ENCODE results near the gene LAMA5.

Gene LAMA5

DNA sequence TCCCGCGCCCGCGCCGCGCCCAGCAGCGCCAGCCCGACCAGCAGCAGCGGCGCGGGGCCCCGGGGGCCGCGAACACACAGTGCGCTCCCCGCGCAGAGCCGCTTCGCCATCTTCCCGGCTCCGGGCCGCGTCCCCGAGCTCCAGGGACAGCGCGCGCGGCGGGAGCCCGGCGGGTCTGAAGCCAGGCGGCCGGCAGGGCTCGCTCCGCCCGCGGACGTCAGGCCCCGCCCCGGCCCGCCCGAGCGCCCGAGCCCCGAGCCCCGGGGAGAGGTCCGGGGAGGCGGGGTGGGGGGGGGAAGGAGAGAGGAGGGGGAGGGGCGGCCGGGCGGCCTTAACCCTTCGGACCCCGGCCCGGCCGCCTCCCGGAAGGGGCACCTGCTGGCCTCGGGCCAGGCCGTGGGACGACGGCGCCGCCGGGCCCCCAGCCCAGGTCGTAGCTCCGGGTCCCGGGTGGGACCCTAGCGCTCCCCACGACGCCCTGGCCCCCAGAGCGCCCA is at the start of gene LAMA5:
Gene LAMA5 (minus strand): TSS at position 177 of the 497 bp plus-strand sequence. CDS start 67 bp downstream, at position 110.
- no peak for DNase-seq

GRCh38 chr20:62415354-62416111 is 48.4 kb upstream of the LAMA5 start:
- no peak for DNase-seq

DNA sequence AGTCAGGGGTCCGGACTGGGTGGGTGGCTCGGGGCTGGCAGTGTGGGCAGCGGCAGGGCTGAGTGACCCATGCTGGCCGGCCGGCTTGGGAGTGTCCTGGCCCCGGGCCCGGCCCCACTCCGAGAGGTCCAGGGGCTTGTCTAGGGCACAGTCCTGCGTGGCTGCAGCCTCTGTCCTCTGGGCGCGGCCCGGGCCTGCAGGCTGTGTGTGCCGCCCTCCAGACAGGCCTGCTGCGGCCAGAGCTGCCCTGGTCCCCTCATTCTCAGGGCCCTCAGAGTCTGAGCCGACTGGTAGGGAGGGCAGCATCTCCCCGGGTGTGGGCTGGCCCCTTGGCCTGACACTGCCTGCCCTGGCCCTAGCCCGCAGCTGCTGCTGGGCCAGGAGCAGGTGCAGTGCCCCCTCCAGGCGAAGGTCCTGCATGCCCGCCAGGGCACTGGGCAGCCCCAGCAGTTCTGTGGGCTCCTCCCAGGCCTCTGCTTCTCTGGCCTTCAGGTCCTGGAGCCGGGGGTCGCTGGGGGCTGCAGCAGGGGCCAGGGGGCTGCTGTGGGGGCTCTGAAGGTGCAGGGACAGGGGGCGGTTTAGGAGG is 46.9 kb upstream of the LAMA5 start:
- DNase-seq, result no peak

DNA sequence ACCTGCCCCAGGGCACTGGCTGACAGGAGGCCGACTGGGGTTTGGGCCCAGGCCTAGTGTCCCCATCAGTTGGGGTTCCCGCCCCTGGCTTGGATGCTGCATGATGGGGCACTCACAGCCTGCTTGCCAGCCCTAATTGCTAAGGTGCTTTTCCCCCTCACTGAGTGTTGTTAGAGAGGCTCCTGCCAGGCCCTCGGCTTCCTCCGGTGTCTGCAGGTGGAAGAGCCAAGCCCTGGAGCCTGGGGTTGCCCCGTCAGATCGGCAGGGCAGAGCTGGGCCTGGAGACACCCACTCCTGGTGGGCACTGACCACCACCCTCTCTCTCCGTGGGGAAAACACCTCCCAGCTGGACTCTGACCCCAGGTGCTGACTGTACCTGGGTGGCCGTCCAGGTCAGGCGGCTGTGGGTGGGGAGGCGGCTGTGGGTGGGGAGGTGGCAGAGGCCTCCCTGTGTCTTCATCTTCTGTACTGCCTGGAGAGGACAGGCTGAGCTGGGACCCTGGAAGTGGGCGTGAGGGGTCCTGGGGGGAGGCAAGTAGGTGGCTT is 46.0 kb upstream of the LAMA5 start:
- DNase-seq, result no peak

GRCh38 chr20:62412194-62413024 is 45.3 kb upstream of the LAMA5 start:
- DNase-seq, result no peak

DNA sequence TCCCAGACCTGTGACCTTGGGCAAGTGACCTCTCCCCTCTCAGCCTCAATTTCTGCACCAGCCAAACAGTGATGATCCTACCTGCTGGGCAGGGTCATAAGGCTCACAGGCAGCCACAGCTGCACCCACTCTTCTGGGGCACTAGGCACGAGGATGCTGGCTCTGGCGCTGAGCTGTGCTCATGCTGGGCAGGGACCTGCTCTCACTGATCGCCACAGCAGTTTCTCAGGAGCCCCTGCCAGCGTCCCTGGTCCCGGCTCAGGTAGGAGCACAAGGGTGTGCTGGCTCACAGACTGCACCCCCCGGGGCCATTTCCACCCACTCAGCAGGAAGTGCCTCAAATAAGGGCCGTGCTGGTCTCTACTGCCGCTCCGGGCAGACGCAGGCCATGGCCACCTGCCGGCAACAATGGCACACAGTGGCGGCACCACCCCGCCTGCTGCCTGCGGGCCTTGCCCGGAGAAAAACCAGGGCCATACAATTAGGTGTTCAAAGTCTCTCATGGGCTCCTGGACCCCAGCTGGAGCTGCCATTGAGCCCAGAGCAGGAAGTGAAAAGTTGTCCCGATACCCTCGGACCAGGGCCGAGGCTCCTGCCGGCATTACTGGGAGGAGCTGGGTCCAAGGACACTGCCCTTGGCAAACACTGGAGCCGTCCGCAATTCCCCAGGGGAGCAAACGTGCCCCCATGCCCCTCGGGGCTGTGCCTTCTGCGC is 44.5 kb upstream of the LAMA5 start:
- DNase-seq, result no peak

GRCh38 chr20:62410746-62411478 is 43.8 kb upstream of the LAMA5 start:
- no peak for DNase-seq

- DNase-seq, result peak; percentile 18
Measured at GRCh38 chr20:62409931-62410745, 43.0 kb upstream of the LAMA5 start.

- DNase-seq, result no peak
Measured at GRCh38 chr20:62409086-62409853, 42.2 kb upstream of the LAMA5 start.

- no peak for DNase-seq
Measured at GRCh38 chr20:62408640-62409039, 41.5 kb upstream of the LAMA5 start.

- DNase-seq, result no peak
Measured at GRCh38 chr20:62408055-62408454, 40.9 kb upstream of the LAMA5 start.

- DNase-seq, result peak; percentile 89
Measured at GRCh38 chr20:62407221-62407992, 40.3 kb upstream of the LAMA5 start, which contains the start of gene CABLES2. CABLES2 (minus strand) TSS chr20:62407285; CDS start chr20:62407276, 9 bp downstream.

GRCh38 chr20:62406635-62407176 is 39.6 kb upstream of the LAMA5 start:
- no peak for DNase-seq

- DNase-seq, result no peak
Measured at GRCh38 chr20:62405981-62406513, 38.9 kb upstream of the LAMA5 start.

- no peak for DNase-seq
Measured at GRCh38 chr20:62405108-62405980, 38.2 kb upstream of the LAMA5 start.

DNA sequence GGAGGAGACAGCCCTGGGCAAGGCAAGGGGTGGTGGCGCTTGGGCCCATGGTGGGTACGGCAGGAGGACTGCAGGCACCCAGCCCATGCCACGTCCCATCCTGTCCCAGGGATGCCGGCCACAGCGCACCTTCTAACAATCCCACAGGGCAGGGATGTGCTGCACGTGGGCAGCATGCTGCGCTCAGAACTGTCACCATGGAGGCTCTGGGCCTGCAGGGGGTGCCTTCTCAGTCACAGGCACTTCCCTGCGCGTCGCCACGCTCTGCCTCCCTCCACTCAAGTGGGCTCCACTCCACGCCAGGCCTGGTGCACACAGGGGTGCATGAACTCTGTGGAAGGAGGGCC is 37.6 kb upstream of the LAMA5 start:
- DNase-seq, result no peak

DNA sequence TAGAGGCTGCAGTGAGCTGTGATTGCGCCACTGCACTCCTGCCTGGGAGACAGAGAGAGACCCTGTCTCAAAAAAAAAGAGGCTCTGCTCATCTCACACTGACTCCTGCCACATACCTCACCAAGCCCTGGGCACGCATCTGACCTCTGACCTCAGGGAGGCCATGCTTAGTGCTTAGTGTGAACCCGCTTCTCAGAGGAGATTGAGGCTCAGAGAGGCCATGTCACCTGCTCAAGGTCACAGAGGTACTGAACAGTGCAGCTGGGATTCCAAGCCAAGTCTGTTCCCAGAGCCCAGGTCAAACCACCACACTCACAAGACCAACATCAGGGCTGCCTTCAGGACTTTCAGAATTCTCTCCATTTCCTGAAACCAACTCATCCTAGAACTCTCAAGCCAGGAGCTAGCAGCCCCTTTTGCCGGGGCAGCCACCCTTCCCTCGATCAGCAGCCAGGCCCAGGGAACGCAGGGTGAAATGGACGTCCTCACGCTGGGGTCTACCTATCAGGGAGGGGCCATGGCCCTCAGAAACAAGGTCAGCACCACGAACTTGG is 37.1 kb upstream of the LAMA5 start:
- DNase-seq, result no peak

All from stimulated activated naive CD4-positive, alpha-beta T cell treated with Interleukin-2 at 50 U/mL for 16 hours (primary cell).